ENCODE measurements around the gene SCG2.

SCG2 gene

GRCh38 chr2:223601932-223602666 lies at the start of gene SCG2:
SCG2 (minus strand) TSS chr2:223602361; CDS start chr2:223599282, 3,079 bp downstream.
- DNase-seq, result peak; percentile 67

GRCh38 chr2:223649554-223650533 lies 47.7 kb upstream of the SCG2 start:
- no peak for DNase-seq

- DNase-seq, result no peak
Measured at GRCh38 chr2:223648755-223649154, 46.6 kb upstream of the SCG2 start.

GRCh38 chr2:223647258-223647952 lies 45.2 kb upstream of the SCG2 start:
- no peak for DNase-seq

- DNase-seq, result no peak
Measured at GRCh38 chr2:223644136-223644535, 42.0 kb upstream of the SCG2 start.

GRCh38 chr2:223643309-223643708 lies 41.1 kb upstream of the SCG2 start:
- no peak for DNase-seq

- no peak for DNase-seq
Measured at GRCh38 chr2:223642506-223642905, 40.3 kb upstream of the SCG2 start.

- DNase-seq, result no peak
Measured at GRCh38 chr2:223641082-223641481, 38.9 kb upstream of the SCG2 start.

- DNase-seq, result no peak
Measured at GRCh38 chr2:223635080-223635479, 32.9 kb upstream of the SCG2 start.

GRCh38 chr2:223634238-223634637 lies 32.1 kb upstream of the SCG2 start:
- DNase-seq, result no peak

GRCh38 chr2:223633656-223634055 lies 31.5 kb upstream of the SCG2 start:
- DNase-seq, result no peak

GRCh38 chr2:223632826-223633225 lies 30.7 kb upstream of the SCG2 start:
- no peak for DNase-seq

GRCh38 chr2:223626716-223627115 lies 24.6 kb upstream of the SCG2 start:
- DNase-seq, result peak; percentile 37

- DNase-seq, result no peak
Measured at GRCh38 chr2:223625652-223626051, 23.5 kb upstream of the SCG2 start.

- no peak for DNase-seq
Measured at GRCh38 chr2:223621901-223622300, 19.7 kb upstream of the SCG2 start.

GRCh38 chr2:223619486-223620129 lies 17.4 kb upstream of the SCG2 start:
- DNase-seq, result no peak

GRCh38 chr2:223618172-223619035 lies 16.2 kb upstream of the SCG2 start:
- DNase-seq, result no peak

GRCh38 chr2:223614534-223614933 lies 12.4 kb upstream of the SCG2 start:
- DNase-seq, result no peak

- peak; percentile 87 for DNase-seq
Measured at GRCh38 chr2:223613017-223613950, 11.1 kb upstream of the SCG2 start.

GRCh38 chr2:223612501-223612900 lies 10.3 kb upstream of the SCG2 start:
- DNase-seq, result no peak

- no peak for DNase-seq
Measured at GRCh38 chr2:223611061-223611460, 8.9 kb upstream of the SCG2 start.
